PC-9 (cell line): Measurements from ENCODE around the gene OR6C1. TPM values are rescaled to one million over a fixed set of nuclear protein-coding genes. Genes with fewer than 3 reads are reported as not detected.
"Not testable (repeated sequence)": the region's sequence is repeated elsewhere in the genome, so short reads cannot be mapped to it uniquely, and the experiment has no call there.

Source experiments
- BruUV-seq: library from RNA; stranded (reverse); fragments of 400-500 nt; replicated peaks from 2 replicates; lab custom pipeline; 2021; lab: Mats Ljungman, UMichigan
- CTCF ChIA-PET: fragments of 300-600 bp; sonication (Branson Sonifier 250); formaldehyde crosslinking; loops from one replicate; lab custom pipeline; 2022; ENCODE audit warnings: antibody characterized with exemption; lab: Charles Lee
- POLR2A ChIA-PET: fragments of 300-600 bp; sonication (Branson Sonifier 250); formaldehyde crosslinking; loops from one replicate; lab custom pipeline; 2022; ENCODE audit warnings: antibody characterized with exemption; ENCODE audit not compliant: unreplicated experiment; lab: Charles Lee
- DNase-seq, 2 experiments: peaks; one replicate each; pipeline versions ENCODE4 v3.0.0 to v3.0.0-alpha.2; 2015 to 2022; ENCODE audit warnings: mixed read lengths in 1 of 2
- H2AFZ ChIP-seq: fragments of 200-600 bp; sonication (generic); 2 replicates; pipeline ENCODE4 v1.8.1; 2017; ENCODE audit warnings: antibody characterized with exemption
- H3F3A ChIP-seq: fragments of 200-600 bp; sonication (generic); 2 replicates; pipeline ENCODE4 v1.8.1; 2017; ENCODE audit warnings: antibody characterized with exemption, mild to moderate bottlenecking, low read depth; ENCODE audit not compliant: insufficient read depth
- H3K27ac ChIP-seq: fragments of 200-600 bp; sonication (generic); 2 replicates; pipeline ENCODE4 v1.6.1; 2016; ENCODE audit warnings: mixed run types
- H3K27me3 ChIP-seq: fragments of 200-600 bp; sonication (generic); 2 replicates; pipeline ENCODE4 v1.6.1; 2016; ENCODE audit warnings: low read depth, mixed run types; ENCODE audit not compliant: insufficient read depth
- H3K36me3 ChIP-seq: fragments of 200-600 bp; sonication (generic); 2 replicates; pipeline ENCODE4 v1.6.1; 2016; ENCODE audit warnings: low read depth, mixed run types
- H3K4me1 ChIP-seq: fragments of 200-600 bp; sonication (generic); replicated peaks from 2 replicates; pipeline ENCODE4 v1.6.1; 2016; ENCODE audit warnings: mixed run types; ENCODE audit not compliant: insufficient read depth
- H3K4me2 ChIP-seq: fragments of 200-600 bp; sonication (generic); 2 replicates; pipeline ENCODE4 v1.6.1; 2017; ENCODE audit warnings: mixed run types
- H3K4me3 ChIP-seq: fragments of 200-600 bp; sonication (generic); 2 replicates; pipeline ENCODE4 v1.6.1; 2016; ENCODE audit warnings: mixed run types
- H3K79me2 ChIP-seq: fragments of 200-600 bp; sonication (generic); 2 replicates; pipeline ENCODE4 v1.6.1; 2017; ENCODE audit warnings: low read depth, mixed run types
- H3K9me2 ChIP-seq: fragments of 200-600 bp; sonication (generic); 2 replicates; pipeline ENCODE4 v1.8.1; 2017; ENCODE audit warnings: mild to moderate bottlenecking; ENCODE audit not compliant: insufficient read depth
- H3K9me3 ChIP-seq: fragments of 200-600 bp; sonication (generic); 2 replicates; pipeline ENCODE4 v1.8.1; 2016; ENCODE audit warnings: low read depth; ENCODE audit not compliant: insufficient read depth
- H4K20me1 ChIP-seq: fragments of 200-600 bp; sonication (generic); 2 replicates; pipeline ENCODE4 v1.8.1; 2017; ENCODE audit not compliant: insufficient read depth
- CTCF ChIP-seq: fragments of 200-600 bp; sonication (generic); conservative IDR thresholded peaks from 2 replicates; pipeline ENCODE4 v1.6.1; 2017; ENCODE audit warnings: mixed run types, antibody characterized with exemption, mild to moderate bottlenecking, moderate library complexity
- EZH2 ChIP-seq: fragments of 200-600 bp; sonication (generic); IDR thresholded peaks from 2 replicates; pipeline ENCODE4 v1.8.0; 2017; ENCODE audit warnings: antibody characterized with exemption, low read depth
- intact Hi-C: fragments of 100-400 bp; cut with micrococcal nuclease; formaldehyde crosslinking; loops from one replicate; pipeline ENCODE4 v1.10.0; 2022; ENCODE audit not compliant: unreplicated experiment
- total RNA-seq: library from RNA; stranded (reverse); gene quantifications from 2 replicates; pipeline ENCODE4 v1.2.3, GENCODE V29; 2021

Gene OR6C1
- total RNA-seq, 1 experiment from 2014 or later: not detected

GRCh38 chr12:55336002-55336401 is 21.9 kb downstream of the OR6C1 start:
- Histone ChIP-seq H4K20me1 (no peaks in the 10 kb centered on the region), H3K27ac (no peak overlapping the region), H3K9me2 (no peaks in the 10 kb centered on the region), H3K27me3 (no peaks in the 10 kb centered on the region), H2AFZ (0 out of 2 replicates have a peak overlapping the region, but pooled peaks have one; percentile 48), H3K4me2 (no peak overlapping the region), H3K4me1 (no peaks in the 10 kb centered on the region), H3K79me2 (no peaks in the 10 kb centered on the region), H3F3A (no peaks in the 10 kb centered on the region), H3K4me3 (no peak overlapping the region), H3K9me3 (no peaks in the 10 kb centered on the region), H3K36me3 (no peaks in the 10 kb centered on the region)
- BruUV-seq: no TSS peak
- CTCF ChIA-PET: no interaction called here
- TF ChIP-seq EZH2 (no peak), CTCF (no peak)
- intact Hi-C loops: no loop called here
- DNase-seq: no peak
- POLR2A ChIA-PET: no interaction called here

- H3K4me1 ChIP-seq, H3K9me2 ChIP-seq, POLR2A ChIA-PET, CTCF ChIA-PET, BruUV-seq, H3K4me2 ChIP-seq, H3F3A ChIP-seq, intact Hi-C loops, H3K27ac ChIP-seq, H3K79me2 ChIP-seq, H3K27me3 ChIP-seq, H2AFZ ChIP-seq, H3K4me3 ChIP-seq, H3K36me3 ChIP-seq, H3K9me3 ChIP-seq, DNase-seq, H4K20me1 ChIP-seq: not testable (repeated sequence)
Measured at GRCh38 chr12:55355338-55355737, 41.2 kb downstream of the OR6C1 start.

GRCh38 chr12:55362675-55363074 is 48.5 kb downstream of the OR6C1 start, which contains the start of gene OR6C75:
Gene OR6C75, plus strand, starts transcription at chr12:55362975. Its CDS starts 2,136 bp downstream, at chr12:55365111.
- no peak for DNase-seq
- Histone ChIP-seq H4K20me1 (no peaks in the 10 kb centered on the region), H3K4me2 (no peak within 1 kb of the TSS), H2AFZ (no peak within 1 kb of the TSS), H3K36me3 (no peaks in the 10 kb centered on the region), H3K4me1 (no peaks in the 10 kb centered on the region), H3K9me2 (no peaks in the 10 kb centered on the region), H3F3A (no peaks in the 10 kb centered on the region), H3K27ac (no peak within 1 kb of the TSS), H3K9me3 (no peaks in the 10 kb centered on the region), H3K4me3 (no peak within 1 kb of the TSS), H3K79me2 (no peaks in the 10 kb centered on the region), H3K27me3 (no peaks in the 10 kb centered on the region)
- ChIA-PET CTCF (no interaction called here), POLR2A (no interaction called here)
- TF ChIP-seq EZH2 (no peak), CTCF (no peak)
- intact Hi-C loops: no loop called here
- no TSS peak for BruUV-seq

GRCh38 chr12:55365086-55365485 is 50.9 kb downstream of the OR6C1 start:
- Histone ChIP-seq H3K36me3 (no peaks in the 10 kb centered on the region), H3K79me2 (no peaks in the 10 kb centered on the region), H3K27me3 (no peaks in the 10 kb centered on the region), H3K4me1 (no peaks in the 10 kb centered on the region), H3K4me3 (no peak overlapping the region), H3K27ac (no peak overlapping the region), H2AFZ (no peak overlapping the region), H3K9me2 (no peaks in the 10 kb centered on the region), H3F3A (no peaks in the 10 kb centered on the region), H3K4me2 (no peak overlapping the region), H3K9me3 (no peaks in the 10 kb centered on the region; the same call in 1 of the 2 replicates), H4K20me1 (no peaks in the 10 kb centered on the region)
- TF ChIP-seq EZH2: no peak
- no peak for TF ChIP-seq CTCF
- BruUV-seq: no TSS peak
- POLR2A ChIA-PET: no interaction called here
- DNase-seq: no peak
- intact Hi-C loops: no loop called here
- CTCF ChIA-PET: no interaction called here
